Endothelial cell of umbilical vein (primary cell): ENCODE results near the gene CHRNA5. TPM values are rescaled to one million over a fixed set of nuclear protein-coding genes. Genes with fewer than 3 reads are reported as not detected.

ENCODE experiments used
- BruUV-seq: library from RNA; stranded (reverse); fragments of 400-500 nt; replicated peaks from 2 replicates; lab custom pipeline; 2021; lab: Mats Ljungman, UMichigan
- CTCF ChIA-PET: fragments of 300-600, 350-600 bp; sonication (Branson Sonifier 250); formaldehyde crosslinking; loops from one replicate; lab custom pipeline; 2021; ENCODE audit warnings: antibody characterized with exemption, inconsistent platforms; lab: Charles Lee
- POLR2A ChIA-PET: fragments of 300-600, 350-600 bp; sonication (Branson Sonifier 250); formaldehyde crosslinking; loops from one replicate; lab custom pipeline; 2021; ENCODE audit warnings: antibody characterized with exemption, inconsistent platforms; lab: Charles Lee
- DNase-seq: peaks from one replicate; pipeline ENCODE4 v3.0.0-alpha.2; 2011; ENCODE audit warnings: low read depth, low spot score
- FAIRE-seq: peaks from 2 replicates; lab custom pipeline; 2011; peaks lifted over from hg19 to GRCh38; lab: Jason Lieb, UNC
- H2AFZ ChIP-seq: 2 replicates; pipeline ENCODE4 v1.6.0; 2012; ENCODE audit warnings: low read depth, low read length, control low read depth, inconsistent platforms
- H3K27ac ChIP-seq: 2 replicates; pipeline ENCODE4 v1.5.1; 2011; ENCODE audit warnings: low read depth, mild to moderate bottlenecking, control low read depth, low read length, moderate library complexity; ENCODE audit not compliant: insufficient read depth
- H3K27me3 ChIP-seq, 2 experiments: 2 replicates each; pipeline versions ENCODE4 v1.6.0 to v1.6.1; 2011; ENCODE audit warnings: low read length in 2 of 2, mixed read lengths in 1 of 2; ENCODE audit not compliant: control insufficient read depth in 2 of 2, insufficient read depth in 2 of 2
- H3K36me3 ChIP-seq, 2 experiments: 2 replicates in 1 of 2; 3 replicates in 1 of 2; pipeline ENCODE4 v1.5.1; 2011; ENCODE audit warnings: low read length in 2 of 2, mild to moderate bottlenecking in 1 of 2, moderate library complexity in 1 of 2; ENCODE audit not compliant: control insufficient read depth in 2 of 2, insufficient read depth in 2 of 2; ENCODE audit errors: extremely low read depth in 1 of 2
- H3K4me1 ChIP-seq: 3 replicates; pipeline ENCODE4 v1.5.1; 2011; ENCODE audit warnings: mild to moderate bottlenecking, low read length; ENCODE audit not compliant: control insufficient read depth, insufficient read depth; ENCODE audit errors: extremely low read depth
- H3K4me2 ChIP-seq: 2 replicates; pipeline ENCODE4 v1.6.1; 2011; ENCODE audit warnings: low read length, control low read depth, mixed read lengths; ENCODE audit not compliant: insufficient read depth
- H3K4me3 ChIP-seq, 3 experiments: fragments of 200-600 bp in 1 of 3; sonication (generic), shearing (Covaris generic) in 1 of 3; replicated peaks in 1 of 3; 2 replicates each; pipeline ENCODE4 v1.5.1; 2011 to 2016; ENCODE audit warnings: control low read depth in 3 of 3, low read length in 3 of 3, mild to moderate bottlenecking in 2 of 3, inconsistent platforms in 1 of 3, low read depth in 1 of 3, moderate library complexity in 1 of 3; ENCODE audit not compliant: insufficient read depth in 1 of 3
- H3K79me2 ChIP-seq: 2 replicates; pipeline ENCODE4 v1.6.0; 2012; ENCODE audit warnings: low read length, inconsistent platforms; ENCODE audit not compliant: control insufficient read depth, insufficient read depth
- H3K9ac ChIP-seq: replicated peaks from 2 replicates; pipeline ENCODE3; 2011; ENCODE audit warnings: low read length, control low read depth; ENCODE audit not compliant: insufficient read depth; ENCODE audit errors: extremely low read depth
- H3K9me1 ChIP-seq: replicated peaks from 3 replicates; pipeline ENCODE4 v1.6.0; 2011; ENCODE audit warnings: mild to moderate bottlenecking, low read length; ENCODE audit not compliant: control insufficient read depth, insufficient read depth; ENCODE audit errors: extremely low read depth
- H3K9me3 ChIP-seq: replicated peaks from 2 replicates; pipeline ENCODE4 v1.5.1; 2012; ENCODE audit warnings: low read length, inconsistent platforms; ENCODE audit not compliant: control insufficient read depth, insufficient read depth
- H4K20me1 ChIP-seq: replicated peaks from 2 replicates; pipeline ENCODE3; 2011; ENCODE audit warnings: mild to moderate bottlenecking, low read length; ENCODE audit not compliant: control insufficient read depth, insufficient read depth; ENCODE audit errors: extremely low read depth
- EZH2 ChIP-seq: IDR thresholded peaks from 2 replicates; pipeline ENCODE4 v1.6.1; 2012; ENCODE audit warnings: borderline replicate concordance, low read depth, mild to moderate bottlenecking, moderate library complexity, low read length, inconsistent platforms; ENCODE audit not compliant: severe bottlenecking
- FOS ChIP-seq: IDR thresholded peaks from 2 replicates; pipeline ENCODE4 v1.6.1; 2011; ENCODE audit warnings: mild to moderate bottlenecking, low read length, moderate library complexity, borderline replicate concordance; ENCODE audit not compliant: insufficient read depth
- GATA2 ChIP-seq: IDR thresholded peaks from 2 replicates; pipeline ENCODE4 v1.7.0; 2011; ENCODE audit warnings: low read depth, mild to moderate bottlenecking, moderate library complexity, mixed read lengths, low read length; ENCODE audit not compliant: insufficient read length, insufficient read depth
- JUN ChIP-seq: IDR thresholded peaks from 2 replicates; pipeline ENCODE4 v1.6.1; 2011; ENCODE audit warnings: borderline replicate concordance, low read depth; ENCODE audit not compliant: insufficient read length, insufficient read depth
- MAX ChIP-seq: IDR thresholded peaks from 2 replicates; pipeline ENCODE4 v1.6.1; 2011; ENCODE audit not compliant: insufficient read depth, insufficient read length
- MYC ChIP-seq: IDR thresholded peaks from one replicate; pipeline ENCODE4 v1.6.1; 2011; ENCODE audit warnings: mild to moderate bottlenecking, low read depth, low read length
- POLR2A ChIP-seq: IDR thresholded peaks from 2 replicates; pipeline ENCODE4 v1.6.1; 2012; ENCODE audit warnings: low read depth, mild to moderate bottlenecking, control low read depth, low read length
- POLR2AphosphoS5 ChIP-seq: IDR thresholded peaks from 2 replicates; pipeline ENCODE4 v1.6.1; 2012; ENCODE audit warnings: low read depth, mild to moderate bottlenecking, control low read depth, low read length, moderate library complexity; ENCODE audit not compliant: insufficient read depth
- dilution Hi-C: fragments of 300-500 bp; cut with MboI; formaldehyde crosslinking; loops from one replicate; pipeline ENCODE4 v1.15.0; 2019; ENCODE audit warnings: low sequenced_read_pairs; ENCODE audit not compliant: extremely low pct_ligation_motif_present
- intact Hi-C: fragments of 100-400 bp; cut with micrococcal nuclease; formaldehyde crosslinking; loops from one replicate; pipeline ENCODE4 v1.10.0; 2022
- polyA plus RNA-seq, 4 experiments: library from polyadenylated mRNA; depleted of rRNA in 3 of 4; stranded (reverse) in 3 of 4; unstranded in 1 of 4; fragments of >200 nt; gene quantifications; 2 replicates each; pipeline versions ENCODE4 v1.2.1 to v1.2.3, GENCODE V29; 2011 to 2012; ENCODE audit warnings: missing spikeins in 1 of 4
- total RNA-seq: library from RNA; stranded (reverse); gene quantifications from 2 replicates; pipeline ENCODE4 v1.2.3, GENCODE V29; 2021
- TF ChIP-seq, protein P1 (sequence below), 2 donors: IDR thresholded peaks; 1 replicate in 1 of 2; 2 replicates in 1 of 2; pipeline ENCODE4 v1.5.1; 2011; ENCODE audit warnings: low read length in 2 of 2, mild to moderate bottlenecking in 2 of 2, moderate library complexity in 2 of 2, control low read depth in 1 of 2, inconsistent platforms in 1 of 2, low read depth in 1 of 2; ENCODE audit not compliant: insufficient read depth in 1 of 2; ENCODE audit errors: extremely low read depth in 1 of 2

Gene CHRNA5
- total and polyA plus RNA-seq, 2 donors (not counting 3 experiments of a cell fraction or from before 2014, with no cell fraction given) = 6.4 to 12.7 TPM

- Histone ChIP-seq H3K27me3 (peaks cover 24 to 37% of the 10 kb centered on the region in 2 experiments), H3K9me3 (no peaks in the 10 kb centered on the region), H4K20me1 (no peaks in the 10 kb centered on the region), H3K79me2 (no peaks in the 10 kb centered on the region), H3K4me3 (no peak overlapping the region), H3K36me3 (no peaks in the 10 kb centered on the region), H3K27ac (no peak overlapping the region), H3K9ac (no peak overlapping the region), H3K9me1 (no peaks in the 10 kb centered on the region), H3K4me1 (no peaks in the 10 kb centered on the region), H3K4me2 (no peak overlapping the region), H2AFZ (no peak overlapping the region)
- no TSS peak for BruUV-seq
- dilution Hi-C loops = no loop called here
- intact Hi-C loops = no loop called here
- DNase-seq = no peak
- POLR2A ChIA-PET = no interaction called here
- CTCF ChIA-PET = interaction anchor here (0.8 kb wide), 1 partner anchor 9 kb away, joined by 3 read pairs; no protein-coding TSS in a partner anchor
- FAIRE-seq = no peak
- no peak for TF ChIP-seq POLR2A
- TF ChIP-seq JUN = no peak
- no peak for TF ChIP-seq EZH2
- no peak for TF ChIP-seq POLR2AphosphoS5
These were observed 59.6 kb downstream of the CHRNA5 start for GRCh38 chr15:78624651-78625590.

DNA sequence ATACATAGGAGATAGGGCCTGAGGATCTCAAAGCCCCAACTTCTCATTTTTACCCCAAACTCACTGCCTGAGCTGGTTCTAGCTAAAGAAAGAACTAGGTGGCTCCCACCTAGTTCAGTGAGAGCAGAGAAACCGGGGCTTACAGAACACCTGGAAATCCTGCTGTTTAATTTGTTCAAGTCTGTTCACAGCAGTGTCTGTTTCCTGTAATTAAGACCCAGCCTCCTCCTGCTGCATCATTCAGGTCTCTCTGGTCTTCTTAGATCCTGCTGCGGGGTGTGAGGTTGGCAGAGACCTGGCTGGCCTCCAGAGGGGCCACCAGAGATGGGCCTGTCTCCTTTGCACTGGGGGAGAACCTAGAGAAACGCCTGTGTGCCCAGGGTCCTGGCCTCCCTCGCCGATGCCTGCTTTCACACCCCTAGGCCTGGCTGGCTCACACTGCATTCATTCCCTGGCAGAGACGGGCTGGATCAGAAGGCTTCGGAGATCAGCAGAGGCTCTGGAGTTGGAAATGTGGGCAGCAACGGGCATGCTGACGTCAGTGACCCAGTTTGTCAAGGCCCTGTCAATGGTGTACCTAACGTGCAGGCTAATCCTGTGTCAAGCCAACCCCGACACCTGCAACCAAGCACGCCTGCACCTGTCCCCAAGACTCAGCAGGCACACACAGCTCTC lies 60.4 kb downstream of the CHRNA5 start:
- Histone ChIP-seq H3K79me2 (no peaks in the 10 kb centered on the region), H3K9me1 (no peaks in the 10 kb centered on the region), H3K27me3 (peaks cover 20 to 29% of the 10 kb centered on the region in 2 experiments), H4K20me1 (no peaks in the 10 kb centered on the region), H3K4me2 (no peak overlapping the region), H3K27ac (no peak overlapping the region), H3K9me3 (no peaks in the 10 kb centered on the region), H3K4me1 (no peaks in the 10 kb centered on the region), H2AFZ (no peak overlapping the region), H3K36me3 (no peaks in the 10 kb centered on the region), H3K9ac (no peak overlapping the region), H3K4me3 (no peak overlapping the region)
- FAIRE-seq = no peak
- dilution Hi-C loops (no loop called here), intact Hi-C loops (no loop called here)
- TF ChIP-seq, protein P1, sequence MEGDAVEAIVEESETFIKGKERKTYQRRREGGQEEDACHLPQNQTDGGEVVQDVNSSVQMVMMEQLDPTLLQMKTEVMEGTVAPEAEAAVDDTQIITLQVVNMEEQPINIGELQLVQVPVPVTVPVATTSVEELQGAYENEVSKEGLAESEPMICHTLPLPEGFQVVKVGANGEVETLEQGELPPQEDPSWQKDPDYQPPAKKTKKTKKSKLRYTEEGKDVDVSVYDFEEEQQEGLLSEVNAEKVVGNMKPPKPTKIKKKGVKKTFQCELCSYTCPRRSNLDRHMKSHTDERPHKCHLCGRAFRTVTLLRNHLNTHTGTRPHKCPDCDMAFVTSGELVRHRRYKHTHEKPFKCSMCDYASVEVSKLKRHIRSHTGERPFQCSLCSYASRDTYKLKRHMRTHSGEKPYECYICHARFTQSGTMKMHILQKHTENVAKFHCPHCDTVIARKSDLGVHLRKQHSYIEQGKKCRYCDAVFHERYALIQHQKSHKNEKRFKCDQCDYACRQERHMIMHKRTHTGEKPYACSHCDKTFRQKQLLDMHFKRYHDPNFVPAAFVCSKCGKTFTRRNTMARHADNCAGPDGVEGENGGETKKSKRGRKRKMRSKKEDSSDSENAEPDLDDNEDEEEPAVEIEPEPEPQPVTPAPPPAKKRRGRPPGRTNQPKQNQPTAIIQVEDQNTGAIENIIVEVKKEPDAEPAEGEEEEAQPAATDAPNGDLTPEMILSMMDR (IDR thresholded peaks at IDR 0.05; ENCODE audit: extremely low read depth in 1 of 2, insufficient read depth in 1 of 2, low read depth in 1 of 2, low read length in 2 of 2) = no peak
- TF ChIP-seq MYC (no peak), JUN (no peak), EZH2 (no peak), GATA2 (no peak), FOS (no peak), POLR2AphosphoS5 (no peak), MAX (no peak), POLR2A (no peak)
- ChIA-PET POLR2A (no interaction called here), CTCF (no interaction called here)
- no TSS peak for BruUV-seq
- no peak for DNase-seq
